Renal pelvis (tissue), 4 donors: ENCODE measurements around the gene PTPRM. TPM values are rescaled to one million over a fixed set of nuclear protein-coding genes. Genes with fewer than 3 reads are reported as not detected.

ENCODE experiments used
- DNase-seq: peaks from one replicate; pipeline ENCODE4 v3.0.0-alpha.2; 2013
- polyA plus RNA-seq, 3 donors: library from polyadenylated mRNA; unstranded; fragments of 120-200 nt; gene quantifications; one replicate each; pipeline ENCODE4 v1.2.1, GENCODE V29; 2013; ENCODE audit not compliant: insufficient read length in 3 of 3

The PTPRM gene
- polyA plus RNA-seq, 3 donors, result 77.7 to 97.3 (median 83.7) TPM

DNA sequence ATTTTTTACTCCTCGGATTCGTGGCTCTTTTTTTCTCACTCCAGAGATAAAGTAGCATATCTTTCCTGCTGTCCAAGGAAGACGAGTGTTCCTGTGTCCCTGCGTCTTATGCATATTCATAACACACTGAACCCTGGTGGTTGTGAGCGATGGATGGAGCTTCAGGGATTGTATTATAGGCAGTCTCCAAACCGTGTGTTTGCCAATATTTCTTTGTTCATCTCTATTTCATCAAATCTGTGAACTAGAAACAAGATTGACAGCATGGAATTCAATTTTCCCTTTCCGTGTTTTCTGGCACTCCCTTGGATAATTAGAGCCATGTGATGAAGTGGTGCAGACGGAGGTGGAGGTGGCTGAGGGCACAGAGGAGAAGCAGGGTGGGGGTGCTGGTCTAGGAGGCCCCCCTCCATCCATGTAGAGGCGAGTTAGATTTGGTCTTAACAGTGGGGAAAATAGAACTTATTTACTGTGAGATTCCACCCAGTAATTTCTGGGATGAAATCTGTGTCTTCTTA lies 240.9 kb downstream of the PTPRM start:
- DNase-seq, result no peak

DNA sequence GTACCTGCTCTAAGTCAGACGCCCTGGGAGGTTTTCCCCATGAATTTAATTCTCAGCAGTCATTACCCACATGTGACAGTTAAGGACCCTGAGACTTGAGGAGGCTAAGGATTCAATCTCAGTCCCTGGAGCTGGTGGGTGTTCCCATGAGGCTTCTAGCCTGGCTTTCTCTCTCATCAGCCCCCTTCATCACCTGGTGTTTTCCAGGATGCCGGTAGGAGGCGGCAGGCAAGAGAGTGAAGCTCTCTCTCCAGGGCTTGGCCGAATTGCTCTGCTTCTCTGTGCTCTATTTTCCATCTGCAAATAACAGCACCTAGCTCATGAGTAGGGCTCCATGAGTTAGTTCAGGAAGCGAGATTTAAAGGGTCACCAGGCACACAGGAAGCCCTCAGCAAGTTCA lies 241.9 kb downstream of the PTPRM start:
- DNase-seq, result no peak

DNA sequence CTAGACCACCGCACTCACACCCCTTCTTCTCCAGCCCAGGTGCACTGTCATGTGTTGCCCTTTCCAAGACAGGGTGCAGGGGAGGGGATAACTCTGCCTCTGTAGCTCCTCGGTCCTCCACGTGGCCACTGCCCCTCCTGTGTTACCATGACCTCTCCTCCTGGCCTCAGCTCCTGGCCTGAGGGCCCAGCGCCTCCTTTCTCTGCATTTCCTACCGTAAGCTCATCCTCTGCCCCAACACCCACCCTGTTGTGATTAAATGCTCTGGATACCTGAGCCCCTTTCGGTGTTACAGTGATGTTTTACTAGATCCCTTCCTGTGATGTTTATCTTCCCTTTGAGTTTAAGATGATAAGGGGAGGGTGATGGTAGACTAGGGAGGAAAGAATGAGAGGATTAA lies 242.3 kb downstream of the PTPRM start:
- no peak for DNase-seq

DNA sequence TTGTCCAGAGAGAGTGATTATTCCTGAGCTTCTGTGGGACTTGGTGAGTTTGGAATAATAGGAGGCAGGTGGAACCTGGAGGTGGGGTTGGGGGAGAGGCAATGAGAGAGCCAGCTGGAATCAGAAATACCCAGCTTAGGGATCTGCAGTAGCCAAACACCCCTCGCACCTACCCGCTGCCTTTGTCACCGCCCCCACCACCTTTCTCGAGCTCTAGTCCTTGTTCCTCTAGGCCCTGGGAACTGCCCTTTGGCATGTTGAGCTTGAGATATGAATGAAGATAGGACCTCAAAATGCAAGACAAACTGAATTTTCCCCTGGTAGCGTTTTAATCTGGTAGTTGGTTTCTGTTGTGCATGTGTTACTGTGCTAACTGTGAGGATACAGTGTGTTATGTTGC lies 242.9 kb downstream of the PTPRM start:
- DNase-seq, result no peak

DNA sequence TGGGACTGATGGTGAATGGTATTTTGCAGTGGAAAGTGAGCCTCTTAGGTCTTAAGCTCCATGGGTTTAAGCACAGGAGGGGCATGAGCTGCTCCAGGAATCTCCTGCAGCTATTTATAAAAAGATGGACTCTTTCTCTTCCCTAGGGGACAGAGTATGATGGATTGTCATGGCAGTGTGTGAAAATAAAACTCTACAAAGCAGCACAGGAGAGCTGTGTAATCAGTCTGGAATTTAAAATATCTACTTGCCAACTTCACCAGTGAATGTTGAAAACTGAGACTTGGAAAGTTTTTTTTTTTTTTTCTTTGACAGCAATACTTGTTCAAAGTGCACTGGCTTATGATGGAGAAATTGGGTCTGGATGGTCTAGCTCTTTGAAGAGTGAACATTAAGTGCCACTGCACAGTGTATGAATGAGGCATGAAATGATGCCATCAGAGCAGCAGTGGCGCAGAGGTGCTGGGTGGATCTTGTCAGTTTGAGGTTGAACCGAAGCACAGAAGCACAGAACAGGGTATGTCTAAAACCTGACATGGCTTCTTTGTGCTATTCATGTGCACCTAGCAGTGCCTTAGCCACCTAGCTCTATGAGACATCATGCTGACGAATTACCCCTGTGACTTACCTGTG lies 245.4 kb downstream of the PTPRM start:
- no peak for DNase-seq

DNA sequence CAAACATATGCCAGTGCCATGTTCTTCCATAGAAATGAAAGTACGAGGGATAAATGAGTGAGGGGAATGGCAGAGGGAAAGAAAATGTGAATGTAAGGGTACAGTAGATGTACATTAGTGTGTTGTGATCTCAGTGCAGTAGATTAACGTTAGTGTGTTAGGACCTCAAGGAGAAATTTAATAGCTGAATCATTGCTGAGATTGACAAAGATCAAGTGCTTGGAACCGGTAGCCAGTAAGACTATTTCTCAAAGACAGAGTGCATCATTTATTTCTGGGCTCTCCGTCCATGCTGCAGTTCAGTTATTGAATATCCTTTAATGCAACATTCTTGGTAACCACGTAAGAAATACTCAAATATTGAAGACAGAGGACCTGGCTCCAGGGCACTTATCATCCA lies 246.0 kb downstream of the PTPRM start:
- no peak for DNase-seq

DNA sequence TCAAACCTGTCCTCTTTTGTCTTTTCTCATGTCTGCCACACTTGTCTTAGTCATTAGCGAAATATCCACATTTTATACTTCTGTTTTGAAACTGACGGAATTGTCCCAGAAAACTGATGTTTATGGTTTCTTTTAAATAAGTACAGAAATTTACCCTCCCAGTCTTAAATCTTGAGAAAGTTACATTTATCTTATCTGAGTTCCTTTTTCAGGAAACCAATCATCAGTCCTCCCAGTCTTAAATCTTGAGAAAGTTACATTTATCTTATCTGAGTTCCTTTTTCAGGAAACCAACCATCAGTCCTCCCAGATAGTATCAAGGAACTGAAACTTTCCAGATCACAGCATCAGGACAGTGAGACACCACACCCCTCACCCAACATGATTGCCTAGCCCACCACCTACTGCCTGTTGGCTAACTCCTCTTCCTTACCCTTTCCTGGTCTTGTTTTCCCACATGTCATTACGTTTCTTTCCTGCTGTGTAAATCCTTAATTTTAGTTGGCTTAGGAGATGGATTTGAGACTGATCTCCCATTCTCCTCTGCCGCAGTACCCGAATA lies 247.7 kb downstream of the PTPRM start:
- no peak for DNase-seq

DNA sequence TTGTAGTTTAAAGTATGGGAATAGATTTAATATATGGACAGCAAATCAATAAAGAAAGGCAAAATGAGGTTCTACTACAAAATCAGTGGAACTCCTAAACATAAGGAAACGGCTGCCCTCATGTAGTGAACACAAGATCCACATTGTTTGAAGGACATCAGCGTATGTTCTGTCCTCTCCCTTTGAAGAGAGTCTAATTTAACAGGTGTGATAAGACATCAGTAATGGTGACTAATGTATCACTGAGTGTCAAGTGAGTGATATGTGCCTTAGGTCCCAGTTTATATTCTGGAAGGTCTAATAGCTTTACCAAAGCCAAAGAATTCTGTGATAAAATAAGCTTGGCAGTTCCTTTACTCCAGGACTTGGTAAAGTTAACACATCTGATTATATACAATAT lies 248.7 kb downstream of the PTPRM start:
- no peak for DNase-seq

DNA sequence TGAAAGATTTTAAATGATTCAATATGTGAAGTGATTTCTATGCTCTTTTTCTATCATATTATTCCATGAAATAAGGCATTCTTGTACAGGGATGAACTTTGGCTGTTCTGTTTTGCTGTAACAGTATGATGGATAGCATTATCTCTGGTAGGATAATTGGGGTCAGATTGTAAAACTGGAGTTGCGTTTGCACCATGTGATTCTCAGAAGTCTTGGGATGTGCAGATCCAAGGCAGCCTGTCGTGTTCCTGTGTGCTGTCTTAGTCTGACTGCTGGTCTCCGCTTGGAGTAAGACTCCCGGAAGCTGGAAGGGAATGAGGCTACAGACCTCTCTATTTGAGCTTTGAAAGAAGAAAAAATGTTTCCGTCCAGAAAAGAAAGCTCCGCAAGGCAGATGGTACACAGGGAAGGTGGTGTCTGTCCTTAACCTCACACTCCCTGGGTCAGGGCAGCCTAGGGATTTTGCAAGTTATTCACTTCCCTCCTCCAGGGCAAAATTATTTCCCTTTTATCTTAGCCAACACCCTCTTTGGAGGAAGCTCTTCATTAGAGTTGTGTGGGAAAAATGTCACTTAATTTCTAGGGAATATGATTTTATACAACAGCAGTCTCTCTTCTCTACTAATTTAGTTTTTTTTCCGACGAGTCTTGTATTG lies 250.6 kb downstream of the PTPRM start:
- DNase-seq, result no peak

DNA sequence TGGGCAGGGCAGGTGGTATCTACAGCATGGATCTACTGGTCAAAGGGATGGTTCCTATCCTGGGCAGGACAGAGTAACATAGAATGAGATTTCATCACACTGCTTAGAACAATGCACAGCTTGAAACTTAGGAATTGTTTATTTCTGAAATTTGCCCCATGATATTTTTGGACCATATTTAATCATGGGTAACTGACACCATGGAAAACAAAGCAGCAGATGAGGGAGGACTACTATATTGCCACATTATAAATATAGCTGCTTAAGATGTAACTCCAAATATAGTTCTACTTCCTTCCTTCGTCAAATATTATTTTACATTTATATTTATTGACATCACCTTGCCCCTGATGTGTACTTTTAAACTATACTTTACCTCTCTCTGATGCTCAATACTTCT lies 254.7 kb downstream of the PTPRM start:
- no peak for DNase-seq

DNA sequence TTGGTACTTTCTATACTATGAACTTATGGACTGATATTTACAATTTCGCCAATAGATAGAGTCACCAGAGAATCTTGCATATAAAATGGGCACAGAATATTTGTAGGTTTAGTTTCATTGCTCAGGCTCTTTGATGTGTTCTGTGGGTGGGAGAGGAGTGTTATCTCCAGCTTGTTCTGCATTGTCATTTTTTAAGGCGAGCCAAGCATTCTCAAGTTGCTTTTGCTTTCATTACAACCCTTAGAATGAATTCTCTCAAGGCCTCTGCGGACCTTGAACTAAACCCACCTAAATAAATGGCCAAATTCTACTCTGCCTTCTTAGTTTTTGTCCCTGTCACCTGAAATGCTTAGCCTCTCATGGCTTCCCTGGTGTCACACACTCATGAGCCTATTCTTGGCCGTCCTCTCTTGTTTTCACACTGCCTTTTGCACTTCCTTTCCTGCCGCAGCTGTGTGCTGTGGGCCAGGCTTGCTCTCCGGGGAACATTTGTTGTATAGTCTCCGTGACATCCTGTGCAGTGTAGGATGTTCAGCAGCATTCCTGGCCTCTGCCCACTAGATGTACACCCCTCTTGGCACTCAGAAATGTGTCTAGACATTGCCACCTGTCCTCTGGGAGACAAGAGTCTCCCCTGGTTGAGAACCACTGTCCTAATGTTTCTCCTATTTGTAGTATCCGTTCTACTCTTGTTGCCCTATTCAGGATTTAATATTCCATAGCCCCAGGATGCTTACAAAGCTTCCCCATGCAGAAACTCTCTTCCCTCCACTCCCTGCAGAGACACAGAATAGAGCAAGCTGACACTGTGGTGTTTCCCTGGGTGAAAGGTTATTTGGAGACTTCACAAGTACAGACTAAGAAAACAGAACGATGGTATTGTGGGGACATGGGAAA lies 255.6 kb downstream of the PTPRM start:
- DNase-seq, result no peak

DNA sequence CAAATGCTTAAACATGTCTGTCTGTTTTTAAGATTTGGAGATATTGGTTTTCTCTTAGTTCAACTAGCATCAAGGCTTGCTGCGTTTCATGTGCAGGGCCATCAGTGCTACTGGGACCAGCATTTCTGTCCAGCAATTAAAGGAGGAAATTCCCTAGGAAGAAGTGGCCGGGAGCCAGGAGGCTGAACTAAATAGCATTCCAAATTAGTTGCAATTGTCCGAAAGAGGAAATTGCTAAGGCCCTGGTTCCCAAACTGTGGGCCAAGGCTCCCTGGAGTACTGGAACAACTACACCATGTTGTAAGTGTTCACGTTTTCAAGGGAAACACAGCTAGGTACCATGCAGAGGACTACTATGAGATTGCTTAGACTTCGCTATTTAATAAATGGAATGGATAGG lies 257.9 kb downstream of the PTPRM start:
- no peak for DNase-seq

DNA sequence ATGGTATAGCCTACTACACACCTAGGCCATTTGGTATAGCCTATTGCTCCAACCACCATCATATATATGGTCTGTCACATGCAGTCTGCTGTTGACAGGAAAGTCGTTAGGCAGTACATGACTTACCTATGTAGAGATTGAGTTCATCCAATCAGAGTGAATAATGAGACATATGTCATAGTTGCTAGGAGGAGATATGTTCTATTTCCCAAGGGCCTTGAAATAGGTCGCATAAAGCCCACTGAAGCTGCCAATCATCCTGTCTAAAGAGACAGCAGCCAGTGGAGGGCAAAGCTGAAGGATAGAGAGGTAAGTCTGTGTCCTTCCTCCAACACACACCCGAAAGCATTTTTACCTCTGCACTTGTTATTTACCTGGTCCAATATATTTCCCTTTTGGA lies 263.4 kb downstream of the PTPRM start:
- DNase-seq, result no peak

DNA sequence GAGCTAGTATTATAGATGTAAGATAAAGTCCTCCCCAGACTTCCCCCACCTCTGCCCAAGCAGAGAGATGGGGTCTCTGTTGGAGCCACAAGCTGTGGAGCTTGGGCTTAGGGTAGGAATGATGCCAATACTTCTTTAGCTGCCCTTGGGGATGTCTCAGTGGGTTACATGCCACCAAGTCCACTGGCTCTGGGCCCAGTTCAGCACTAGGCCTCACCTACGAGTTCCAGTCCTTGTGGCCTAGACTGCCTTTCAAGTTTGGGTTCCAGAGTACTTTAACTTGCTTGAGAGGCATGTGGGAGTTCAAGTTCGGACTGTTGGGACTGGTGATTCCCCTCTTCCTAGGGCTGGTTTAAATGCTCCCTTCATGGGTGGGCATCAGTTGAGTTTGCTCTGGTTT lies 272.4 kb downstream of the PTPRM start:
- DNase-seq, result no peak

DNA sequence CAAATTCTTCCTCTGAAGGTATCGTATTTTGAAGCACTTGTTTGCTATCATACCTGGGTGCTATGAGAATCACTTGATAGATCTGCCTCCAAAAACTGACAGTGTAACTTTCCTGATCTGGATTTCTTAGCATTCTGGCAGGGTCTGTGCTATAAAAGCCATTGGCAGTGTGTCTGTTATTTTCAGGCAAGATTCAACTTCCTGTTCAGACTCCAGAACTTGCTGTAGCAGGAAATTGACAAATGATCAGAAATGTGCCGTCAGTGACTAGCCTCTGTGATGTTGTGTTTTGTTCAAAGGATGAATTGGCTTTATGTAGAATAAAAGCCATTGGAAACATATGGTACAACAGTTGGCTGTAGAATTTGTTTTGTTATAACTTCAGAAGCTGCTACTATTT lies 273.3 kb downstream of the PTPRM start:
- DNase-seq, result no peak

DNA sequence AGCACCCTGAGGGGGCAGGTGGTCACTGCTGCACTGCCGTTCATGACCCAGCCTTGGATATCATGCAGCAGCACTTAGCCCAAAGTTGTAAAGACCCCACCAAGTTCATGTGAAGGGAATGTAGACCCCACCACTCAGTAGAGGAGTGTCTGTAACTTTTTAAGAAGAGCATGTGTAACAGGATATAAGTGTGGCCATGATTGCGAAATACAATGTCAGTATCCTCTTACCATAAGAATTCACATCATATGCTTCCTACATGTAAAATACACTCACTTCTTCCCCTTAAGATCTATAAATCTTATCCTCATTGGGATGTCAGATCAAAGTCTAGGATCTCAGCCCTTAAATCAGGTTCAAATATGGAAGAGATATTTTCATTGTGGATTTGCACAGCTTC lies 276.9 kb downstream of the PTPRM start:
- DNase-seq, result no peak

DNA sequence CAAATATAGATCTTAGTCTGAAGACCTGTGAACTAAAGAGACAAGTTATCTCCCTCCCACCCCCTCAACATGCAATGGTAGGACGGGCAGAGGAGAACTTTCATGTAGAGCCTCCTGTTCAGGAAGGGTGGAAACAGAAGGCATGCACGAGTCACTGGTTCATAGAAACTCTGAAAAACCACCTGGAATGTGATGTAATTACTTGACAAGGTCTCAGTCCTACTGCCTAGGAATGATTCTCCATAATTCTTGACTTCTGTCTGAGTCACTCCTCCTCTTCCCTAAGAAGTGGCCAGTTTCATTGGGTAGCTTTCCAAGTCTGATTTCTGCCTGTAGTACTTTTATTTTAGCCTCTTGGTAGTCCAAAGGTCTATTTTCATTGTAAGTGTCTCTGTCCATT lies 277.3 kb downstream of the PTPRM start:
- DNase-seq, result no peak

DNA sequence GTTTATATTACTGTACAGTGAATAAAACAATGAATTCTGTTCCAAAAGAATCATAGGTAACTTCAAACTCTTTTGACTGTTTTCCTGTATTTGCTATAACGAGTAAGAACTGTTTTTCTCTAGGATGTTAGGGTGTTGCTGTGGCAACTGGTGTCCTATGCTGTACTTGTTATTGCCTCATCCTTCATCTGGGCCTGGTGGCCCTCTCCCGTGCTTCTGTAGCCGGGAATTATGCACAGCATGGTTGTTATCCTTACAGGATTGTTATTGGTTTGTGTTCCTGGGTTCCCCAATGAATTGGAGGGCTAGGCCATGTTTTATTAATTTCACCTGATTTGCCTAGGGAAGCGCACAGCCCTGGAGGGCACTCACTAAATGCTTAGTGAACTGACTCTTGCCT lies 279.2 kb downstream of the PTPRM start:
- DNase-seq, result no peak

DNA sequence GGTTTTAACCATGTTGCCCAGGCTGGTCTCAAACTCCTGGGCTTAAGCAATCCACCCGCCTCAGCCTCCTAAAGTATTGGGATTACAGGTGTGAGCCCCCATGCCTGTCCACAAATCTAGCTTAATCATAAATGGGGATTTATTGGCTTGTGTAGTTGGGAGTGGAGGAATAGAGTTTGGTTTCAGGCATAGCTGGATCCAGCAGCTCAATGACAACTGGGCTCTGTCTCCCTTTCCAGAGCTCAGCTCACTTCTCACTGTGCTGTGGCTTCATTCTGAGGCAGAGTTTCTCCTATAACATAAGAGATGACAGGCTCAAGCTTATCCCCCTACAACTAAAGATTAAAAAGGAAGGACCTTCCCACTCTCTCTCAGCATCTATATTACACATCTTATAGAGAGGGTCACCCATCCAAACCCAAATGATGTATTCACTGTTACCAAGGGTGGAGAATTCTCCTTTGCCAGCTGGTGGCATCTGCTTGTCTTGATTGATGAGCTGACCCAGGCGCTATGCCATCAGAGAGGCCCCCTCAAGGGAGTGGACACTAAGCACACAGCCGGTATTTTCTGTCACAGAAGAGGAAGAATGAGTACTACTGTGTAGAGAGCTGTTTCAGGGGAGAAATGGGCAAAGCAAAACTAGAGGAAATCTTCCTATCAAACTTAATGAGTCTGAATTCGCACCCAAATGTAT lies 280.4 kb downstream of the PTPRM start:
- DNase-seq, result no peak

DNA sequence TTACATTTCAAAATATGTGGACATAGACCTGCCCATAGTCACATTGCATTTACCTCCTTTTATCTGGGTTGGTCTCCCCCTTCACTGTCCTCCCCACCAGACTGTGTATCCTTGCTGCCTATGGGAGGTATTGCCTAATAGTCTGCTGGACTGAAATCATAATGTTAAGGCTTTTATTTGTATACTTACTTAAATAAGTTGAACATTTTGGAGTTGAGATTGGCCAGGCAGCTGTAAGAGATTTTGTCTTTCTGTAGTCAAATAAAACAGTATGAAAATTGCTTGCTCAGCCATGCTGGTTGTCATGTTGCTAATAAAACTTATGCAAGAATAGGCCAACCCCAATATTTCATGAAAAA lies 280.9 kb downstream of the PTPRM start:
- DNase-seq, result no peak

DNA sequence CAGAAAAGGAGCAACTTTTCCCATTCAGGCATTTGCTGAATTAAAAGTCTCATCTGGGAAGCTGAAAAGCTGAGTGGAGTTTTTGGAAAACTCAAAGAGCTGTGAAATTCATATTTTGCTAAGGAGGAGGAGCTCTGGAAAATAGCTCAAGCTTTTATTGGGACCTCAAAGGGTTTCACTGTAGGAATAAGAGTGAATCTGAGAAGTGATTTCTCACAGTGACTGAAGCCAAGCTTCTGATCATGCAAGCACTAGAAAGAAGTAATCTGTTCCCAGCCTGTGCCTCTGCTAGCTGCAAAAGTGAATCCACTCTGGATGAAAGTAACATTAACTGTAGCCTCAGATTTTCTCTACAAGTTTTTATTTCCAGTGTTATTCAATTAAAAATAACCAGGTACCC lies 283.3 kb downstream of the PTPRM start:
- no peak for DNase-seq

DNA sequence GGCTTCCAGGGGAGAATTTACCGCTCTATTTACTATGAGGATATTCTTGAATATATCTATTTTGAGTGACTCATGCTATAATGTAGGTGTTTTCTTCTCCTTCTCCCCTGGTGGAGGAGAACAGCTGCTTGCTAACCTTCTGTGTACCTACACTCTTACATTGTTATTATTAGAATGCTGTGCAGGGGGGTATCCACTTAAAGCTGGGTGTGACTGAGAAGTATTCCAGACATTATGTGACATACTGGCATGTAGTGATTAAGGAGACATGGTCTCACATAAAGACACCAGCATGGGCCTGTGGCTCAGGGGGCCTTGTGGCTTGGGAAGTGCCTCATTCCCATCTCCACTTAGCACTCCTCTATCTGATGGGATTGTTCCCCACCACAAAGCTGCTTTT lies 287.9 kb downstream of the PTPRM start:
- DNase-seq, result no peak
